Osteocyte (in vitro differentiated cells): ENCODE data around the gene RIPOR3. TPM values are rescaled to one million over a fixed set of nuclear protein-coding genes. Genes with fewer than 3 reads are reported as not detected.
"Not testable (repeated sequence)": the region's sequence is repeated elsewhere in the genome, so short reads cannot be mapped to it uniquely, and the experiment has no call there.

Experiments
- DNase-seq: peaks from one replicate; pipeline ENCODE4 v3.0.0; 2021; ENCODE audit warnings: mixed read lengths; ENCODE audit not compliant: unreplicated experiment; ENCODE audit errors: extremely low spot score
- H3K27ac Mint-ChIP-seq: one replicate; pipeline ENCODE4 v1.8.0; 2021; ENCODE audit warnings: mild to moderate bottlenecking, mixed read lengths; ENCODE audit not compliant: unreplicated experiment
- H3K27me3 Mint-ChIP-seq: one replicate; pipeline ENCODE4 v1.8.0; 2021; ENCODE audit warnings: mixed read lengths; ENCODE audit not compliant: unreplicated experiment
- H3K36me3 Mint-ChIP-seq: one replicate; pipeline ENCODE4 v1.8.0; 2021; ENCODE audit warnings: mixed read lengths; ENCODE audit not compliant: unreplicated experiment
- H3K4me1 Mint-ChIP-seq: one replicate; pipeline ENCODE4 v1.8.0; 2021; ENCODE audit warnings: mixed read lengths; ENCODE audit not compliant: unreplicated experiment
- H3K4me3 Mint-ChIP-seq: one replicate; pipeline ENCODE4 v1.8.0; 2021; ENCODE audit warnings: mild to moderate bottlenecking, moderate library complexity, mixed read lengths; ENCODE audit not compliant: unreplicated experiment
- H3K9me3 Mint-ChIP-seq: one replicate; pipeline ENCODE4 v1.8.0; 2021; ENCODE audit warnings: mixed read lengths; ENCODE audit not compliant: unreplicated experiment
- microRNA-seq: library from miRNA; unstranded; fragments of <30 nt; microRNA quantifications from one replicate; pipeline ENCODE4 v1.1.0, GENCODE V29; 2020; ENCODE audit not compliant: unreplicated experiment
- total RNA-seq: library from RNA; stranded (reverse); gene quantifications from 2 replicates; pipeline ENCODE4 v1.2.1, GENCODE V29; 2021
- TF ChIP-seq, protein P1 (sequence below): fragments of 200-600 bp; sonication (generic); IDR thresholded peaks from 2 replicates; pipeline ENCODE4 v1.5.0; 2021; ENCODE audit warnings: antibody characterized with exemption, mild to moderate bottlenecking, moderate library complexity

RIPOR3 gene
- total RNA-seq, 1 donor from 2014 or later = 0.11 TPM

DNA sequence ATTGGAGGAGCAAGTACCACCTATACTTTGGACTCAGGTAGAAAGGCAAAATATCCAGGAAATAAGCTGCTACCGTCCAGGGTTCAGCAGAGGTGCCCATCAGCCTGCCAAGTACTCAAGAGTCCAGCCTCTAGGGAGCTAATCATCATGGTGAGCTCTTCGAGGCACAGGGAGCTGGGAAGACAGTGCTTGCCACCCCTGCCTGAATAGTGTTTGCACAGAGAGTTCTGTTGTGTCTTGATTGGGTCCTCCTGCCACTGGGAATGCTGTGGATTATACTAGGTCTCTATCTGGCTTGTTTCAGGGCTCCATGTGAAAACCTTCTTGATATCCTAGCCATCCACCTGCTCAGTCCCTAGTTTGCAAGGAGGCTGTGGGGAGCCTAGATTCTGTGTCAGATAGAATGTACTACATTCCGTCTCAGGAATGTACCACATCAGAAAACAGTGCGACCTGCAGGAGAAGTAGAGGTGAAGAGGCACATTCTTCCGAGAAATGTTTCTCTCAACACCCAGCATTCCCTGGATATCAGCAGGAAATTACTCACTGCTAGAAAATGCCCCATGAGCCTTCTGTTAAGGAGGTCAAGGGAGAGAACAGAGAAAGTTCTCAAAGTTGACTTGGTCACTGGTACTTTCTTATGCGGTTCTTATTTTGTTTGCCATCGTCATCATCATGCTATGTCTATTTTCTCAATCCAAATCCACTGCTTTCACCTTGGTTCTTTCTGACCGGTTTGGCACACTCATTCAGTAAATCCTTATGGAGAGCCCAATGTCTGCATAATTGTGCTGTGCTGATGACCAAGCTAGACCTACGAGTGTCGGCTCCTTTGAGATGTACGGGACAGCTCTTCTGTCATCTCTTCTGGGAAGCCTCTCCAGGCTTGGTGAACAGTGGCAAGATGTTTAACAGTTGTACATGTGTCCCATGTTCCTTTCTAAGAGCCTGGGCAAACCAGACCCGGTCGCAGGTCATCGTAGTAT, 150.4 kb downstream of the RIPOR3 start:
- DNase-seq = no peak
- Mint-ChIP-seq H3K36me3 (no peaks in the 10 kb centered on the region), H3K9me3 (no peaks in the 10 kb centered on the region), H3K4me3 (peak overlapping the region; percentile 20), H3K4me1 (peaks cover 67% of the 10 kb centered on the region), H3K27ac (peak overlapping the region; percentile 80), H3K27me3 (no peaks in the 10 kb centered on the region)
- TF ChIP-seq, protein P1, sequence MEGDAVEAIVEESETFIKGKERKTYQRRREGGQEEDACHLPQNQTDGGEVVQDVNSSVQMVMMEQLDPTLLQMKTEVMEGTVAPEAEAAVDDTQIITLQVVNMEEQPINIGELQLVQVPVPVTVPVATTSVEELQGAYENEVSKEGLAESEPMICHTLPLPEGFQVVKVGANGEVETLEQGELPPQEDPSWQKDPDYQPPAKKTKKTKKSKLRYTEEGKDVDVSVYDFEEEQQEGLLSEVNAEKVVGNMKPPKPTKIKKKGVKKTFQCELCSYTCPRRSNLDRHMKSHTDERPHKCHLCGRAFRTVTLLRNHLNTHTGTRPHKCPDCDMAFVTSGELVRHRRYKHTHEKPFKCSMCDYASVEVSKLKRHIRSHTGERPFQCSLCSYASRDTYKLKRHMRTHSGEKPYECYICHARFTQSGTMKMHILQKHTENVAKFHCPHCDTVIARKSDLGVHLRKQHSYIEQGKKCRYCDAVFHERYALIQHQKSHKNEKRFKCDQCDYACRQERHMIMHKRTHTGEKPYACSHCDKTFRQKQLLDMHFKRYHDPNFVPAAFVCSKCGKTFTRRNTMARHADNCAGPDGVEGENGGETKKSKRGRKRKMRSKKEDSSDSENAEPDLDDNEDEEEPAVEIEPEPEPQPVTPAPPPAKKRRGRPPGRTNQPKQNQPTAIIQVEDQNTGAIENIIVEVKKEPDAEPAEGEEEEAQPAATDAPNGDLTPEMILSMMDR = peak; percentile 19

DNA sequence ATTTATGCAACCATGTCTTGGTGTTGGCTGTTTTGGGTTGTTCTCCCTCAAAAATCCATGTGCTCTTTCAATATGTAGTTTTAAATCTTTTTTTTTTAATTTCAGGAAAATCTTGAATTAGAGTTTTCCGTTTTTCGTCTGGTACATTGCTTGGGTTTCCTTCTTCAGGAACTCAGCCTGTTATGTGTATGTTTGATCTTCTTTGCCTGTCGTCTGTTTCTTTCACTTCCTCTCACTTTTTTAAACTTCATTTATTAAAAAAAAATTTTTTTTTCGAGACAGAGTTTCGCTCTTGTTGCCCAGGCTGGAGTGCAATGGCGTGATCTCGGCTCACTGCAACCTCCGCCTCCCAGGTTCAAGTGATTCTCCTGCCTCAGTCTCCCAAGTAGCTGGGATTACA, 151.5 kb downstream of the RIPOR3 start:
- not testable (repeated sequence) for H3K4me3 Mint-ChIP-seq, H3K36me3 Mint-ChIP-seq, H3K27ac Mint-ChIP-seq, H3K27me3 Mint-ChIP-seq, H3K9me3 Mint-ChIP-seq, DNase-seq
- peaks cover 75% of the 10 kb centered on the region for H3K4me1 Mint-ChIP-seq

DNA sequence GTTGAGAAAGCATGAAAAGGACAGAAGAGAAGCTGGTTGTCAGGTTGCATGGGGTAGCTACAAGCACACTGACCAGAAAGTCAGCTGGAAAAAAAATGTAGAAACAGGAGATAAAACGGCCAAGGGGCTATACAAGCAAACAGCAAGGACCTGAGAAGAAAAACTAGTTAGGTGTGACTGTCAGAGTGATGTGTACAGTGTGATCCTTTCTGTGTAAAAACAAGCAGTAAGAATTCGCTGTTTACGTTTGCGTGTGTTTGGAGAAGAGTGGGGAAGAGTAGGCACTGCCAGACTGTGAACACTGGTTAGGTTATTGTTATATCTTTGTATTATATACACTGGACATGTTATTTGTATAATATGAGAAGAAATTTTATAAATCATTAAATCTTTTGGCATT, 153.1 kb downstream of the RIPOR3 start:
- H3K4me1 Mint-ChIP-seq = peaks cover 82% of the 10 kb centered on the region

DNA sequence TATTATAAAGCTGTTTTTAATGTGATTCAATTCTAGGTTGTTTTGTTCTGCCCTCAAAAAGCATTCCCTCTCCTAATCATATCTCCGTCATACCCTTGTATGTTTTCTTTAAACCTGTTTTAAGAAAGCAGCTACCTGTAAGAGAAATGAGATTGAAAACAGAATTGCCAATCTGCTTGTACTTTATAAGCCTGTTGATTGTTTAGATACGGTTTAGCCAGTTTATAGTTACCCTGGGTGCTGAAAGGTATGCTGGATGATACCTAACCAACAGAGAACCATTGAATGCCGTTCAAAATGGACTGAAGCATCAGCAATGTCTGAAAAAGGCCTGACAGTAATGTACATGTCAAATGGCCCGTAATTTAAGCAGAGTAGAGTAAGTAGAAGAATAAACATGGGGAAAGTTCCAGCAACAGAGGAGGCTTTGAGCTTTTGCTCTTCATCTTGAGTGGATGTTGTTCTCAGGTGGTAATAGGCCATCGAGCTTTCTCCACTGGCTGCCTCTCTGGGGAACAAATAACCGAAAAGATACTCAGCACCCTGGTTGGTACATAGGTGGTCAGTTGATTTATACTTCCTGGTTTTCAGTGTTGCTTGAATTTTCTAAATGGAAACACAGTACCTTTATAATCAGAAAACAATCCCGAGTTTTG, 153.7 kb downstream of the RIPOR3 start:
- H3K36me3 Mint-ChIP-seq = no peaks in the 10 kb centered on the region
- H3K4me1 Mint-ChIP-seq = peaks cover 84% of the 10 kb centered on the region
- no peaks in the 10 kb centered on the region for H3K9me3 Mint-ChIP-seq
- DNase-seq = no peak
- no peak overlapping the region for H3K4me3 Mint-ChIP-seq
- H3K27me3 Mint-ChIP-seq = no peaks in the 10 kb centered on the region
- H3K27ac Mint-ChIP-seq = peak overlapping the region; percentile 3
- TF ChIP-seq, protein P1 = no peak

More for the DNA sequence above, 153.1 kb downstream of the RIPOR3 start:
- H3K9me3 Mint-ChIP-seq = no peaks in the 10 kb centered on the region
- H3K36me3 Mint-ChIP-seq = no peaks in the 10 kb centered on the region
- TF ChIP-seq, protein P1 = no peak
- H3K27ac Mint-ChIP-seq = peak overlapping the region; percentile 3
- H3K4me3 Mint-ChIP-seq = no peak overlapping the region
- no peaks in the 10 kb centered on the region for H3K27me3 Mint-ChIP-seq
- no peak for DNase-seq

DNA sequence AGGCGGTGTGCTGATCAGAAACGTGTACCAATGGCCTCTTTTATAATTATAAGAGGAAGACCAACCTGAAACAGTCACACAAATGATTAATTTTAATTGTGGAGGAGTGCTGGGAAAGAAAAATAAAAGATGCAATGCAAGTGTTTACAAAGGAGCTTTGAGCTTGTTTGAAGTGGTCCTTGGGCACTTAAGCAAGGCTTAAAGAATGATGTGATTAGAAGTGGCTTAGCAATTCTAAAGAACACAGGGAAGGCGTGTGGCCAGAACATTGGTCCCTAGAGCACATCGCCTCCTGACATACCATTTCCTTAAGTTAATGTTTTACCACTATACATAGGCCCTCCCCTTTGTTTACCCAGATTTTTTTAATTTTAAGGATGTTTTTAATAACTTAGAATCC, 155.0 kb downstream of the RIPOR3 start:
- Mint-ChIP-seq H3K4me1 (peaks cover 77% of the 10 kb centered on the region), H3K4me3 (no peak overlapping the region), H3K36me3 (no peaks in the 10 kb centered on the region), H3K27me3 (no peaks in the 10 kb centered on the region), H3K9me3 (no peaks in the 10 kb centered on the region), H3K27ac (no peak overlapping the region)
- TF ChIP-seq, protein P1 = no peak
- no peak for DNase-seq

Small RNAs within 50 kb of the gene (microRNA-seq; reads per million reads assigned to microRNA genes)
- gene MIR1302-5 (not detected), gene MIR645 (not detected)

Other genes with a start within 250 kb of the RIPOR3 start
- 28.7 and 29.1 TPM in 2 replicates for gene PTPN1, start 181.2 kb downstream of the RIPOR3 start, total RNA-seq
- 0.97 and 1.1 TPM in 2 replicates for gene PARD6B, start 40.0 kb upstream of the RIPOR3 start, total RNA-seq
- 3.5 and 4.2 TPM in 2 replicates for gene BCAS4, start 103.5 kb upstream of the RIPOR3 start, total RNA-seq
- gene ADNP, start 239.9 kb upstream of the RIPOR3 start, total RNA-seq = 67.4 and 79.6 TPM in 2 replicates